ENCODE results near the gene COIL.

DNA sequence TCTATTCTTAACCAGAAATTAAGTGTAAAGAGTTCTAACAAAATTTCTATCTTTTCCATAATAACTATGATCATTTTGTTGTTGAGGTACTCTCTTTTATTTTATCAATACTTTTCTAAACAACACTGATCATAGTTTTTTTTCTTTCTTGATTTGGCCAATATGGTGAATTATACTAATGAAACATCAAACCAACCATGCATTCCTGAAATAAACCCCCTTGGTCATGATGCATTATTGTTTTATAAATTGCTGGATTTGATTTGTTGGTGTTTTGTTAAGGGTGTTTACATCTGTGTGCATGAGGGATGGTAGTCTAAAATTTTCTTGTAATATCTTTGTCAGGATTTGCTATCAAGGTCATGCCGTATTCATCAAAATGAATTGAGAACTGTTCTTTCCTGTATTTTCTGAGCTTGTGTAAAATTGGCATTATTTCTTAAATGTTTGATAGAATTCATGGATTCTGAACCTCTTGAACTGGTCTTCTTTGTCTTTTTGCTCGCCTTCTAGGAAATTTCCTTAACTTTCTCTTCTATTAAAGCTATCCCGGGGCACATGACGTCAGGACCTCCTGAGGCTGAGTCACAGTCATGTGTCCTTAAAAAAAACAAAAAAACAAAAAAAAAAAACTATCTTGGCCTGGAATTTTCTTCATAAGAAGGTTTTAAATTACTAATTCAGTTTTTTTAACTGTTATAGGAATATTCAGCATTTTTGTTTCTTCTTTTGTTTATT is 43.1 kb downstream of the COIL start:
- no peak for TF ChIP-seq CTCF (IDR thresholded peaks at IDR 0.05)
- TF ChIP-seq POLR2A (IDR thresholded peaks at IDR 0.05) = no peak

All from heart left ventricle (tissue), 13 donors.